ENCODE results near the gene COPRS.

DNA sequence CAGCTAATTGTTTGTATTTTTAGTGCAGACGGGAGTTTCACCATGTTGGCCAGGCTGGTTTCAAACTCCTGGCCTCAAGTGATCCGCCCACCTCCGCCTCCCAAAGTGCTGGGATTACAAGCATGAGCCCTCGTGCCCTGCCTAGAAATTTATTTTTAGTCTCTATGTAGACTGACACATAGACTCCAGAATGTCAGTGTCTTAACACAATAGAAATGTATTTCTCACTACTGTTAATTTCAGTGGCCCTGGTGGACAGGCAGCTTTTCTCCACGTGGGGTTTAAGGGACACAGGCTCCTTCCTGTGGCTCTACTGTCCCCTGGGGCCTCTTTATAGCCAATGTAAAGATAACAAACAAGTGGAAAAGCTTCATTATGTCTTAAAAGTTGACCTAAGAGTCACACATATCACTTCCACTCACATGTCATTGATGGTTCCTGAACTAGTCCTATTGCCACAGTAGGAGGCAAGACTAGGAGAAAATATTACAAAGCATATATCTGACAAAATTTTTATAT lies 43.8 kb downstream of the COPRS start:
- TF ChIP-seq, protein P1, sequence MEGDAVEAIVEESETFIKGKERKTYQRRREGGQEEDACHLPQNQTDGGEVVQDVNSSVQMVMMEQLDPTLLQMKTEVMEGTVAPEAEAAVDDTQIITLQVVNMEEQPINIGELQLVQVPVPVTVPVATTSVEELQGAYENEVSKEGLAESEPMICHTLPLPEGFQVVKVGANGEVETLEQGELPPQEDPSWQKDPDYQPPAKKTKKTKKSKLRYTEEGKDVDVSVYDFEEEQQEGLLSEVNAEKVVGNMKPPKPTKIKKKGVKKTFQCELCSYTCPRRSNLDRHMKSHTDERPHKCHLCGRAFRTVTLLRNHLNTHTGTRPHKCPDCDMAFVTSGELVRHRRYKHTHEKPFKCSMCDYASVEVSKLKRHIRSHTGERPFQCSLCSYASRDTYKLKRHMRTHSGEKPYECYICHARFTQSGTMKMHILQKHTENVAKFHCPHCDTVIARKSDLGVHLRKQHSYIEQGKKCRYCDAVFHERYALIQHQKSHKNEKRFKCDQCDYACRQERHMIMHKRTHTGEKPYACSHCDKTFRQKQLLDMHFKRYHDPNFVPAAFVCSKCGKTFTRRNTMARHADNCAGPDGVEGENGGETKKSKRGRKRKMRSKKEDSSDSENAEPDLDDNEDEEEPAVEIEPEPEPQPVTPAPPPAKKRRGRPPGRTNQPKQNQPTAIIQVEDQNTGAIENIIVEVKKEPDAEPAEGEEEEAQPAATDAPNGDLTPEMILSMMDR (IDR thresholded peaks at IDR 0.05), result no peak
- TF ChIP-seq POLR2A (IDR thresholded peaks at IDR 0.05), result no peak
- no peak for TF ChIP-seq POLR2AphosphoS5 (IDR thresholded peaks at IDR 0.05; ENCODE audit: insufficient read depth in 1 of 2, low read depth in 1 of 2)

All from vagina (tissue), 2 donors.